HuH-7.5 (cell line): Measurements from ENCODE around the gene SUN1.

ENCODE experiments used
- DNase-seq: peaks from one replicate; pipeline ENCODE4 v3.0.0; 2011; ENCODE audit warnings: low spot score

Gene SUN1

GRCh38 chr7:907158-907980 lies 75.1 kb downstream of the SUN1 start:
- DNase-seq, result no peak

GRCh38 chr7:908159-908581 lies 75.9 kb downstream of the SUN1 start:
- no peak for DNase-seq

DNA sequence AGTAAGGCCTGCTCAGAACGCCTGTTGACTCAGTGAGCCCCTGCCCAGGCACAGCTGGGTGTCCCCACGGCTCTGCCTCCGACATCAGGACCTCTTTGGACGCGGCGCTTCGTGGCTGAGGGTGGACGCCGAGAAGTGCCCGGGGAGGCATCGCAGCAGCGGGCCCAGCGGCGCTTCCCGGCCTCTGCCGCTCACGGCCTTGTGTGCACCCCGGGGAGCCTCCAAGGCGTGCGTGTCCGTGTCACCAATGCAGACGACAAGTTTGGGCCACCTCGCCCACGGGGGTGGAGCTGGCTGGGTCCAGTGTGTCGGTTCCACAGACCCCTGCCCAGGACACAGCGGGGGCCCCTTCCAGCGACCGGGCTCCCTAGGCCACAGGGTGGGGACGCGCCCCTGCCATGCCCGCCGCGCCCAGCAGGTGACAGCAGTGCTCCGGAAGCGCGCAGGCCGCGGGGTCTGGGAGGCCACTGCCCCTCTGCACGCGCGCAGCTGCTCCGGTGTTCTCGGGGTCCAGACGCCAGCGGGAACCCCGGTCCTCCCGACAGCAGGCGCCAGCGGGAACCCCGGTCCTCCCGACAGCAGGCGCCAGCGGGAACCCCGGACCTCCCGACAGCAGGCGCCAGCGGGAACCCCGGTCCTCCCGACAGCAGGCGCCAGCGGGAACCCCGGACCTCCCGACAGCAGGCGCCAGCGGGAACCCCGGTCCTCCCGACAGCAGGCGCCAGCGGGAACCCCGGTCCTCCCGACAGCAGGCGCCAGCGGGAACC lies 76.5 kb downstream of the SUN1 start:
- DNase-seq, result peak; percentile 98

GRCh38 chr7:909358-910329 lies 77.4 kb downstream of the SUN1 start:
- peak; percentile 92 for DNase-seq

DNA sequence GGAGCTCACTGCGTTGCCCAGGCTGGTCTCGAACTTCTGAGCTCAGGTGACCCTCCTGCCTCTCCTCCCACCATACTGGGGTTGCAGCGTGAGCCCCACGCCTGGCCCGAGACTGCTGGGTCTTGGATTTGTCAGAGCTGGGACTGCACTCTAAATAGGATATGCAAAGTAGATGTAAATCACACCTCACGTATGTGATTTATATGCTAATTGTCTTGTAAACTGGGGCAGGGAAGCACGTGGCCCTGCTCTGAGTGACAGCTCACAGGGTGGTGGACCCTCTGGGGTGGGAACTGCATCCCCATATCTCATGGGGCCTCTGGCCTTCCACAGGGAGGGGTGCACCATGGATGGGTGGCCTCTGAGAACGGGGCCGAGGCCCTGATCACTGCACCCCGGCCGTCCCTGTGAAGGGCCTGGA lies 78.2 kb downstream of the SUN1 start:
- no peak for DNase-seq

DNA sequence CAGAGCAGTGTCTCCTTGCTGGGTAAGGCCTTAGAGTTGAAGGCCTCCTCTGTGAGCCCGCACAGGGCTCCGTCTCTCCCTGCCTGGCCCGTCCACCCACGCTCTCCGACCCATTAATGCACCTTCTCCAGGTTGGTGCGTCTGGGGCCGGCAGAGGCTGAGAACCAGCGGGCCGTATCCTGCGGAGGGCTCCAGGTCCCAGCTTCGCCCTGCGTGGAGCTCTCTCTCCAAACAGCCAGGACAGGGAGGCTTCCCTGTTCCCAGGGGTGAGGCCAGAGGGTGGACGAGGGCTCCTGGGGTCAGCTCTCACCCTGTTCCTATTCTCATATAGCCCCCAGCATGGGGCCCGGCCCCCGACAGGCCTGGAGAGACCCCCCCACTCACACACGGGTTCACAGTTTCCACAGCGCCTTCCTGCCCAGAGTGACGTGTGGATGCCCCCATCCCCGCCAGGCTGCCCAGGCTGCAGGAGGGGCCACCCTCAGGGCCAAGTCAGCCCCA lies 78.7 kb downstream of the SUN1 start:
- DNase-seq, result no peak

- DNase-seq, result no peak
Observed at GRCh38 chr7:911791-912480, 79.7 kb downstream of the SUN1 start.

GRCh38 chr7:913736-914520 lies 81.7 kb downstream of the SUN1 start:
- no peak for DNase-seq

DNA sequence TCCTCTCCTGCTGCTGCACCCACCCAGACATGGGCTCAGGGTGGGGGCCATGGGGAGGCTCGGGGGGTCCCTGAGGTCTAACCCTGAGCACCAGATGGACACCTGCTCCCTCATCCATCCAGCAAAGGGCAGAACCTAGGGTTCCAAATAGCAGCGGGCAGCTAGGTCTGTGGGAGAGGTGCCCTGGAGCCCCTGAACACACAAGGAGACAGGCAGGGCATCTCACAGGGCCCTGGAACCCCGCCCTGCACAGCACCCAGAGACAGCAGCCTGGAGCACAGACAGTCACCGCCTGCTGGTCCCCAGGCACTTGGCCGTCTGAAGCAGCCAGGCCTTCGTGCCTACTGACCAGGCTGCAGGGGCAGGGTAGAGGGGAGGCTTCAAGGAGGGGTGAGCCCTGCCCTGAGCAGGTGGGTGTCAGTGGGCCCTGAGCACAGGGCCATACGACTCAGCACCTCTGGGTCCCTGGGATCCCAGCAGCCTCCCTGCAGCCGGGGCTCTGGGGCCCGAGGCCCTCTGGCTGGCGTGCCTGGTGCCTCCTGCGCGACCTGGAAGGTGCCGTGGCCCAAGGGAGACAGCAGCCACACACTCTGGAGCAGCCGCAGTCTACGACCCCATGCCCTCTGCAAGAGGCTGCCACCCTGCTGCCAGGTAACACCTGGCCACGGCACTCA lies 82.4 kb downstream of the SUN1 start:
- no peak for DNase-seq

DNA sequence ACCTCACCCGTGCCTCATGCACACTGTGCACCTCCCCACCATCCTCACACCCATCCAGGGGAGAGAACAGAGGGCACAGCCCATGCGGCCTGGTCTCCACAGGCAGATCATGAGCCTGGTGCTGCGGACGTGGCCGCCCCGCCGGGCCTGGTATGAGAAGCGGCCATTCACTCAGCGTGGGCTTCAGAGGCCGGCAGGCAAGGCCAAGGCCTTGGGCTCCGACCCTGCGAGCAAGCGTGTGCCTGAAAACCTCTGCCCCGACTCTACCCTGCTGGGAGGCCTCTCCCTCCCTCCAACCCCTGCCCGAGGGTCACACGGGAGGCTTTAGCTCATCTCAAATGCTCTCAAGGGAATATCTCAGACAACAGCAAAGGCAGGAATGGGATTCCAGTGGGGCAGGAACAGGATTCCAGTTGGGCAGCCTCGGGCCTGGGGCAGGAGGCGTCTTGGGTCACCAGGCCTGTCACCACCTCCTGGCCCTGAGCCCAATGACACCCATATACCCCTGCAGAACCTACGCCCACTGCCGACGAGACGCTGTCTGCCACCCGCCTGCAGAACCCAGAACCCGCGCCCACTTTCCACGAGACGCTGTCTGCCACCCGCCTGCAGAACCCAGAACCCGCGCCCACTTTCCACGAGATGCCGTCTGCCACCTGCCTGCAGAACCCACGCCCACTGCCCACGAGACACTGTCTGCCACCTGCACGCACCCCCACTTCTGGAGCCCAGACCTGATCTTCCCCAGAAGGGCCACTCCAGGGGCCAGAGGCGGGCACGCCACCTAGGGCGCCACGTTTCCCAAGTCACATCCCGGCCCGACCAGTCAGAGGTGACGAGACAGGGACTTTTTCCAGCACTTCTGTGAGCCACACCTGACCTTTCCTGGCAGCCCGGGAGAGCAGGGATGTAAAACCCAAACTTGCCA lies 83.3 kb downstream of the SUN1 start:
- no peak for DNase-seq

DNA sequence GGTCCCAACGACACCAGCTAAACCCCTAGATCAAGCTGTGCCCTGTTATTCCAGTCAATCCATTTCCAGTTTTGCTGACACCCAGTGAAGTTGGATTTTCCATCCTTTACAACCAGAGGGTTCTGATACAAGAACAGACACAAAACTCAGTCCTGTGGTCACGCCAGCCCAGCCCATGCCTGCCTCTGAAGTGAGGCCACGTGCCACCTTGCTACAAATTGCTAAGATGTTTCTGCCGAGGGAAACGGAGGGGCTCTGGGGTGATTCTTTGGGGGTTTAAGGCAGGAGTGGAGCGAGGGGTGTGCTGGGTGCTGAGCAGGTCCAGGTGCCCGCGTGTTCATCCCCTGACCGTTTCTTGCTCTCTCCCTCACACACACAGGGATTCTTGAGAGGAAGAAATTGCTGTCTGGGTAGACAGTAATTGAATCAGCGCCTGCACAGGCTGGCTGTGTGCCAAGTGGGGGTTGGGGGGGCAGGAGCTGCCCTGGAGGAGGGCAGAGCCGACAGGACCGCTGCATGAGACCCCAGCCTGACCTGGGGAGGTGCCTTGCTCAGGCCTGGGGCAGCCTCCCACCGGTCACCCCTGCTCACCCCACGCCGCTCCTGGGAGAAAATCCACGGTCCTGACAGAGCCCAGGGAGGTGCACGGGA lies 84.1 kb downstream of the SUN1 start:
- no peak for DNase-seq

GRCh38 chr7:917255-918117 lies 85.2 kb downstream of the SUN1 start:
- DNase-seq, result no peak

DNA sequence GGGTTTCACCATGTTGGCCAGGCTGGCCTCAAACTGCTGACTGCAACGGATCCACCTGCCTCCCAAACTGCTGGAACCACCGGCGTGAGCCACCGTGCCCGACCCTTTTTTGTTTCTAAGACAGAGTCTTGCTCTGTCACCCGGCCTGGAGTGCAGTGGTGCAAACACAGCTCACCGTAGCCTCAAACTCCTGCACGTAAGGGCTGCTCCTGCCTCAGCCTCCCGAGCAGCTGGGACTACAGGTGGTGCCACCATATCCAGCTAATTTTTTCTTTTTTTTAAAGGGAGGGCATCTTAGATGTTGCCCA lies 85.8 kb downstream of the SUN1 start:
- no peak for DNase-seq

- DNase-seq, result no peak
Observed at GRCh38 chr7:918441-919113, 86.3 kb downstream of the SUN1 start.

DNA sequence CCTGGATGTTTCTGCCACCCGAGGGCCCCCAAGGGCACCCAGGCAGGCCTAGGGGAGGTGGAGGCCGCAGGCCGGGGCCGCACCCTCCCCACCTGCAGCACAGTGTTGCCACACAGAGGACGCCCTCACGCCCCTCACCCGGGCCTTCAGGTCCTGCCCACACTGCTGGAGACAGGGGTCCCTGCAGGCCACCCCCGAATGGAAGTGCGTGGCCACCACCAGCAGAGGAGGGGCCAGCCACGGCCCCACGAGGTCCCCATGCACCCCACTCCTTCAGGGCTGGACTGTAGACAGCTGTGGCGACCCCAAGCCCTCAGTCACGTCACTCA lies 86.8 kb downstream of the SUN1 start:
- DNase-seq, result no peak

- DNase-seq, result no peak
Observed at GRCh38 chr7:919924-920341, 87.7 kb downstream of the SUN1 start.
